HCT116 (cell line): ENCODE results near the gene EMC10. TPM values are rescaled to one million over a fixed set of nuclear protein-coding genes. Genes with fewer than 3 reads are reported as not detected.

Experiments
- ATAC-seq: fragments of 200-7000 bp; cut with Tn5 transposase; 2 replicates; pipeline ENCODE4 v1.9.1; 2020; ENCODE audit warnings: mild to moderate bottlenecking, moderate library complexity
- BruUV-seq: library from RNA; stranded (reverse); fragments of 400-500 nt; replicated peaks from 2 replicates; lab custom pipeline; 2021; lab: Mats Ljungman, UMichigan
- CTCF ChIA-PET: fragments of 300-600 bp; sonication (Branson Sonifier 250); formaldehyde crosslinking; loops from one replicate; lab custom pipeline; 2021; ENCODE audit warnings: antibody characterized with exemption; lab: Charles Lee
- POLR2A ChIA-PET: fragments of 300-600, 350-600 bp; sonication (Branson Sonifier 250); formaldehyde crosslinking; loops from one replicate; lab custom pipeline; 2021; ENCODE audit warnings: antibody characterized with exemption; lab: Charles Lee
- RAD21 ChIA-PET, 2 experiments: fragments of 300-600 bp; sonication (Branson Sonifier 250); formaldehyde crosslinking; loops; one replicate each; lab custom pipeline; 2023; ENCODE audit warnings: low total read pairs in 2 of 2; ENCODE audit not compliant: uncharacterized antibody in 2 of 2, unreplicated experiment in 2 of 2, low non-redundant PET in 1 of 2; lab: Charles Lee
- DNase-seq: peaks from one replicate; pipeline ENCODE4 v3.0.0-alpha.2; 2010; ENCODE audit warnings: low read depth, low spot score
- H2AFZ ChIP-seq: fragments of 200-600 bp; shearing (Covaris generic), sonication (generic); 2 replicates; pipeline ENCODE4 v1.6.1; 2017; ENCODE audit warnings: low read depth, mixed run types, mixed read lengths, antibody characterized with exemption, low read length; ENCODE audit not compliant: poor library complexity, severe bottlenecking
- H3K27ac ChIP-seq: 2 replicates; pipeline ENCODE4 v1.5.1; 2012; ENCODE audit warnings: low read depth, low read length
- H3K27me3 ChIP-seq: fragments of 200-600 bp; sonication (generic); 2 replicates; pipeline ENCODE4 v1.6.1; 2016; ENCODE audit warnings: mixed run types, low read length, mixed read lengths; ENCODE audit not compliant: insufficient read depth
- H3K36me3 ChIP-seq, 2 experiments: fragments of 200-500 bp in 1 of 2; fragments of 200-600 bp in 1 of 2; sonication (Bioruptor generic) in 1 of 2; sonication (generic) in 1 of 2; 2 replicates each; pipeline versions ENCODE4 v1.5.1 to v1.6.1; 2014 to 2016; ENCODE audit warnings: low read length in 2 of 2, inconsistent platforms in 1 of 2, mixed read lengths in 1 of 2, mixed run types in 1 of 2; ENCODE audit not compliant: insufficient read depth in 2 of 2, control insufficient read depth in 1 of 2
- H3K4me1 ChIP-seq, 2 experiments: fragments of 200-600 bp in 1 of 2; sonication (generic) in 1 of 2; 2 replicates each; pipeline versions ENCODE4 v1.5.1 to v1.6.1; 2012 to 2017; ENCODE audit warnings: low read length in 2 of 2, inconsistent platforms in 1 of 2, mild to moderate bottlenecking in 1 of 2, mixed read lengths in 1 of 2, mixed run types in 1 of 2, moderate library complexity in 1 of 2; ENCODE audit not compliant: insufficient read depth in 2 of 2, control insufficient read depth in 1 of 2
- H3K4me2 ChIP-seq: fragments of 200-600 bp; sonication (generic); 2 replicates; pipeline ENCODE4 v1.6.1; 2017; ENCODE audit warnings: mixed run types, low read length, mixed read lengths
- H3K4me3 ChIP-seq, 2 experiments: fragments of 200-600 bp in 1 of 2; sonication (generic) in 1 of 2; replicated peaks in 1 of 2; 2 replicates each; pipeline ENCODE4 v1.5.1; 2011 to 2016; ENCODE audit warnings: low read length in 2 of 2, control low read depth in 1 of 2, low read depth in 1 of 2, mild to moderate bottlenecking in 1 of 2, mixed read lengths in 1 of 2, mixed run types in 1 of 2
- H3K79me2 ChIP-seq: fragments of 200-600 bp; sonication (generic); 2 replicates; pipeline ENCODE4 v1.6.1; 2017; ENCODE audit warnings: mild to moderate bottlenecking, mixed run types, low read length, moderate library complexity, mixed read lengths; ENCODE audit not compliant: insufficient read depth
- H3K9ac ChIP-seq: fragments of 200-600 bp; sonication (generic); 2 replicates; pipeline ENCODE4 v1.6.1; 2016; ENCODE audit warnings: low read length, mixed read lengths
- H3K9me2 ChIP-seq: fragments of 200-600 bp; sonication (generic), shearing (Covaris generic); 2 replicates; pipeline ENCODE4 v1.6.1; 2017; ENCODE audit warnings: mixed run types, mild to moderate bottlenecking, moderate library complexity; ENCODE audit not compliant: insufficient read depth
- H3K9me3 ChIP-seq, 2 experiments: fragments of 200-500 bp in 1 of 2; fragments of 200-600 bp in 1 of 2; sonication (Bioruptor generic) in 1 of 2; sonication (generic) in 1 of 2; 2 replicates each; pipeline ENCODE4 v1.6.1; 2014 to 2017; ENCODE audit warnings: low read length in 2 of 2, mixed read lengths in 2 of 2, inconsistent platforms in 1 of 2, low read depth in 1 of 2, mild to moderate bottlenecking in 1 of 2, mixed run types in 1 of 2, moderate library complexity in 1 of 2; ENCODE audit not compliant: control insufficient read depth in 1 of 2, insufficient read depth in 1 of 2
- H4K20me1 ChIP-seq: fragments of 200-600 bp; sonication (generic), shearing (Covaris generic); 2 replicates; pipeline ENCODE4 v1.6.1; 2017; ENCODE audit warnings: mixed run types, mild to moderate bottlenecking, moderate library complexity; ENCODE audit not compliant: insufficient read depth
- CEBPB ChIP-seq: IDR thresholded peaks from 2 replicates; pipeline ENCODE4 v1.6.1; 2012; ENCODE audit warnings: low read depth
- EGR1 ChIP-seq: IDR thresholded peaks from 2 replicates; pipeline ENCODE4 v1.6.1; 2012; ENCODE audit warnings: low read depth
- EZH2 ChIP-seq: fragments of 200-600 bp; sonication (generic); IDR thresholded peaks from 2 replicates; pipeline ENCODE4 v1.6.1; 2017; ENCODE audit warnings: antibody characterized with exemption, mixed run types
- EZH2phosphoT487 ChIP-seq: fragments of 200-600 bp; IDR thresholded peaks from 2 replicates; pipeline ENCODE4 v1.6.1; 2018; ENCODE audit warnings: antibody characterized with exemption, borderline replicate concordance
- FOSL1 ChIP-seq: IDR thresholded peaks from 2 replicates; pipeline ENCODE4 v1.6.1; 2012; ENCODE audit warnings: low read depth
- MAX ChIP-seq: IDR thresholded peaks from 2 replicates; pipeline ENCODE4 v1.6.1; 2012
- POLR2AphosphoS5 ChIP-seq: IDR thresholded peaks from 2 replicates; pipeline ENCODE4 v1.6.1; 2011; ENCODE audit warnings: mild to moderate bottlenecking, low read depth, low read length, moderate library complexity
- SIN3A ChIP-seq: IDR thresholded peaks from 2 replicates; pipeline ENCODE4 v1.6.1; 2012; ENCODE audit warnings: low read depth
- SP1 ChIP-seq: IDR thresholded peaks from 2 replicates; pipeline ENCODE4 v1.6.1; 2012; ENCODE audit warnings: low read depth
- TCF7L2 ChIP-seq: IDR thresholded peaks from 2 replicates; pipeline ENCODE4 v1.7.0; 2011; ENCODE audit warnings: borderline replicate concordance, inconsistent platforms; ENCODE audit not compliant: insufficient read depth, insufficient read length; ENCODE audit errors: extremely low read depth
- YY1 ChIP-seq: IDR thresholded peaks from 2 replicates; pipeline ENCODE4 v1.6.1; 2011; ENCODE audit warnings: low read length, low read depth, moderate library complexity, mild to moderate bottlenecking; ENCODE audit not compliant: insufficient replicate concordance; ENCODE audit errors: extremely low read depth
- ZFX ChIP-seq: fragments of 450-650 bp; IDR thresholded peaks from 2 replicates; pipeline ENCODE4 v1.6.1; 2017
- intact Hi-C: fragments of 100-400 bp; cut with micrococcal nuclease; formaldehyde crosslinking; loops from 2 replicates; pipeline ENCODE4 v1.10.0; 2022
- total RNA-seq: library from RNA; stranded (reverse); gene quantifications from one replicate; pipeline ENCODE4 v1.2.1, GENCODE V29; 2021; ENCODE audit not compliant: unreplicated experiment

EMC10 gene
- total RNA-seq, 1 experiment from 2014 or later: 92.4 TPM

GRCh38 chr19:50535672-50536187 lies 59.4 kb downstream of the EMC10 start:
- Histone ChIP-seq H3K9me3 (peaks cover 7 to 20% of the 10 kb centered on the region in 2 experiments; a peak in 3 of 4 replicates), H4K20me1 (no peaks in the 10 kb centered on the region), H3K9ac (no peak overlapping the region), H3K79me2 (no peaks in the 10 kb centered on the region), H3K4me1 (no peaks in the 10 kb centered on the region), H3K9me2 (no peaks in the 10 kb centered on the region), H3K27me3 (no peaks in the 10 kb centered on the region), H3K27ac (no peak overlapping the region), H3K4me2 (no peak overlapping the region), H2AFZ (no peak overlapping the region), H3K4me3 (no peak overlapping the region), H3K36me3 (no peaks in the 10 kb centered on the region)
- intact Hi-C loops: loop anchor here (5.0 to 10.0 kb wide), 2 partner anchors 119 to 172 kb away; no protein-coding TSS in a partner anchor
- POLR2A ChIA-PET: no interaction called here
- no peak for ATAC-seq
- no peak for DNase-seq
- CTCF ChIA-PET: interaction anchor here (2.9 to 3.6 kb wide), 4 partner anchors 13 to 386 kb away, joined by 10 to 40 read pairs (median 16); no protein-coding TSS in a partner anchor
- no peak for TF ChIP-seq TCF7L2
- TF ChIP-seq MAX: no peak
- TF ChIP-seq POLR2AphosphoS5: no peak
- TF ChIP-seq CEBPB: no peak
- no peak for TF ChIP-seq SP1
- TF ChIP-seq FOSL1: no peak
- TF ChIP-seq YY1: no peak
- no peak for TF ChIP-seq EGR1
- no peak for TF ChIP-seq EZH2phosphoT487
- no peak for TF ChIP-seq ZFX
- no peak for TF ChIP-seq SIN3A
- no peak for TF ChIP-seq EZH2
- BruUV-seq: no TSS peak
- RAD21 ChIA-PET: no interaction called here
